Psoas muscle (tissue), 8 donors: ENCODE measurements around the gene TMEM30B. TPM values are rescaled to one million over a fixed set of nuclear protein-coding genes. Genes with fewer than 3 reads are reported as not detected.

Experiments
- ATAC-seq, 4 donors: fragments of 200-7000 bp; cut with Tn5 transposase; one replicate each; pipeline ENCODE4 v1.9.1; 2020; ENCODE audit warnings: moderate library complexity in 3 of 4, mild to moderate bottlenecking in 2 of 4
- DNase-seq, 2 donors: peaks; one replicate each; pipeline ENCODE4 v3.0.0-alpha.2; 2020
- H3K27ac ChIP-seq: fragments of 200-600 bp; one replicate; pipeline ENCODE4 v1.8.0; 2022
- H3K27me3 ChIP-seq, 3 donors: fragments of 200-600 bp in 1 of 3; one replicate each; pipeline versions ENCODE4 v1.6.1 to v1.8.0; 2013 to 2022; ENCODE audit warnings: low read length in 2 of 3, mild to moderate bottlenecking in 2 of 3, moderate library complexity in 1 of 3; ENCODE audit not compliant: insufficient read depth in 3 of 3
- H3K36me3 ChIP-seq, 2 donors: fragments of 200-600 bp in 1 of 2; one replicate each; pipeline versions ENCODE4 v1.6.1 to v1.8.0; 2013 to 2022; ENCODE audit warnings: low read depth in 1 of 2, mild to moderate bottlenecking in 1 of 2, moderate library complexity in 1 of 2; ENCODE audit not compliant: insufficient read depth in 1 of 2
- H3K4me1 ChIP-seq: fragments of 200-600 bp; one replicate; pipeline ENCODE4 v1.8.0; 2022
- H3K4me3 ChIP-seq: fragments of 200-600 bp; one replicate; pipeline ENCODE4 v1.8.0; 2022; ENCODE audit warnings: mild to moderate bottlenecking
- H3K9me3 ChIP-seq: fragments of 200-600 bp; one replicate; pipeline ENCODE4 v1.8.0; 2022
- CTCF ChIP-seq: fragments of 200-600 bp; IDR thresholded peaks from one replicate; pipeline ENCODE4 v1.8.0; 2022; ENCODE audit warnings: antibody characterized with exemption
- WGBS, 3 donors: extraction: QIAGEN DNeasy Blood & Tissue Kit; methylation state at CpG; one replicate each; pipeline versions ENCODE4 v1.1.6 to v1.1.7; 2013; 5-methylcytosine and 5-hydroxymethylcytosine counted together
- intact Hi-C, 2 donors: fragments of 100-400 bp; cut with DNase I; formaldehyde crosslinking; loops; one replicate each; pipeline versions ENCODE4 v1.11.0 to v1.14.2; 2022
- long read RNA-seq, 2 donors: library from polyadenylated mRNA; unstranded; transcript quantifications; one replicate each; pipeline ENCODE4 v2.0.0, GENCODE V29; 2021
- polyA plus RNA-seq, 3 donors: library from polyadenylated mRNA; stranded (reverse); fragments of 200-250 nt; gene quantifications; one replicate each; pipeline ENCODE4 v1.2.3, GENCODE V29; 2013
- total RNA-seq, 4 donors: library from RNA; stranded (reverse); fragmentation: NEBNext Ultra II Directional in 2 of 4; extraction: Animal tissue kit (Norgen Biotek cat#: 25700) in 2 of 4; gene quantifications; one replicate each; pipeline versions ENCODE4 v1.2.1 to v1.2.4, GENCODE V29; 2021 to 2023
- donor health status: healthy with polysubstance abuse.
- donor health status: DM: no; HTN: no; CAD: no; lungs with moderate emphysema.
- donor health status: Bipolar disorder and iron deficiency.
- donor health status: healthy.
- donor health status: DM: yes; HTN: yes; CAD: no.
- donor health status: DM: no; HTN: no; CAD: no.
- donor health status: DM: no; HTN: no; CAD: no.
- donor health status: DM: yes; HTN: yes; CAD: no.

Gene TMEM30B
- total RNA-seq (1 to 10 TPM in 2 of 4 donors, under 1 TPM in 2; 0.80 to 2.0 (median 1.0) TPM), polyA plus RNA-seq (under 1 TPM; 0.30 to 0.33 (median 0.31) TPM)
- long read RNA-seq, donor 1 = 0 reads
- long read RNA-seq, donor 2, full-length matches to known transcripts = 3 of 3 reads
- long read RNA-seq, donor 2, partial matches to known transcripts = 0 of 3 reads
- long read RNA-seq, donor 2, other reads (novel, unspliced or antisense) = 0 of 3 reads

GRCh38 chr14:61281186-61281947, at the start of gene TMEM30B:
Gene TMEM30B, minus strand, starts transcription at chr14:61281338. Its CDS starts 191 bp downstream, at chr14:61281147.
- H3K27ac ChIP-seq = peak within 1 kb of the TSS; percentile 85
- intact Hi-C loops = loop anchor here in 1 of 2 donors (10.0 kb wide), 1 partner anchor 927 kb away; no protein-coding TSS in a partner anchor
- H3K4me1 ChIP-seq = peaks cover 8% of the 10 kb centered on the region
- WGBS, 3 donors = 25 to 37% (median 35%) methylated on average over 31 to 43 of the region's 43 CpGs
- H3K4me3 ChIP-seq = peak within 1 kb of the TSS; percentile 84
- ATAC-seq (peak in 1 of 4 donors; percentile 2), DNase-seq (no peak)
- H3K9me3 ChIP-seq = no peaks in the 10 kb centered on the region
- H3K36me3 ChIP-seq = no peaks in the 10 kb centered on the region
- no peaks in the 10 kb centered on the region for H3K27me3 ChIP-seq
- TF ChIP-seq CTCF = no peak

GRCh38 chr14:61330511-61330910, 49.4 kb upstream of the TMEM30B start:
- Histone ChIP-seq H3K9me3 (peaks cover 6% of the 10 kb centered on the region), H3K27me3 (no peaks in the 10 kb centered on the region), H3K4me1 (no peaks in the 10 kb centered on the region), H3K4me3 (no peak overlapping the region), H3K27ac (no peak overlapping the region), H3K36me3 (no peaks in the 10 kb centered on the region)
- 42 to 56% (median 52%) methylated on average over 1 of the region's 1 CpG for WGBS, 3 donors
- TF ChIP-seq CTCF = no peak
- no peak for ATAC-seq
- no peak for DNase-seq
- intact Hi-C loops = no loop called here

- H3K27ac ChIP-seq = no peak overlapping the region
- no peak for ATAC-seq
Observed at GRCh38 chr14:61329478-61330051, 48.4 kb upstream of the TMEM30B start.

GRCh38 chr14:61328626-61329262, 47.6 kb upstream of the TMEM30B start:
- Histone ChIP-seq H3K4me3 (no peak overlapping the region), H3K9me3 (peaks cover 7% of the 10 kb centered on the region), H3K27ac (no peak overlapping the region), H3K27me3 (no peaks in the 10 kb centered on the region), H3K36me3 (no peaks in the 10 kb centered on the region), H3K4me1 (no peaks in the 10 kb centered on the region)
- DNase-seq (no peak), ATAC-seq (no peak)
- intact Hi-C loops = loop anchor here in 1 of 2 donors (10.0 kb wide), 1 partner anchor 116 kb away; no protein-coding TSS in a partner anchor
- 96 to 98% (median 97%) methylated on average over 4 of the region's 4 CpGs for WGBS, 3 donors
- no peak for TF ChIP-seq CTCF

More at GRCh38 chr14:61329478-61330051, 48.4 kb upstream of the TMEM30B start:
- DNase-seq = no peak
- TF ChIP-seq CTCF = no peak
- 83 to 91% (median 89%) methylated on average over 8 of the region's 8 CpGs for WGBS, 3 donors
- H3K27me3 ChIP-seq = no peaks in the 10 kb centered on the region
- intact Hi-C loops = loop anchor here in 1 of 2 donors (10.0 kb wide), 1 partner anchor 115 kb away; no protein-coding TSS in a partner anchor
- no peaks in the 10 kb centered on the region for H3K4me1 ChIP-seq
- H3K9me3 ChIP-seq = peaks cover 7% of the 10 kb centered on the region
- no peaks in the 10 kb centered on the region for H3K36me3 ChIP-seq
- H3K4me3 ChIP-seq = no peak overlapping the region
